ENCODE results near the gene CLPTM1L.

DNA sequence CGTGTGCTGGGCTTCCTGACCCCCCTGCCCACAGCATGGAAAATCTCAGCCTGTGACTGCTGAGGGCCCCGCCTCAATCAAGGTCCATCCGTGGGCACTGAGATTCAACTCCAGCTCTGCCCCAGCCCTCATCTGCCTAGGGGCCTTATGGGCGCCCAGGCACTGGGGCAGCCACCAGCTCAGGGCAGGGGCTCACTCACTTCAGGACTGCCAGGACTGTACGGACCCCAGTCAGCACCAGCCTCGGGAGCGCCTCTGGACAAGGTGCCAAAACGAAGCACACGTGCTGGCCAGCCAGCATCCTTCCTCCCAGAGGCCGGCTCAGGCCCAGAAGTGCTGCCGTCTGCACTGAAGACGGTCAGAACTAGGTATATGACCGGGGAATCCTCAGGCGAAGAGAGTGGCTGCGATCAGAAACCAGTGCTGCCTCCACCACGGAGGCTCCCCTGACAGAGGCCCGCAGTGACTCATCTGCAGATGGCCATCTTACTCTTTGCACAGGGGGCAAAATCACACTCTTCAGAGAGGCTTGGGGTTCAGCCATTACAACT lies 19.6 kb downstream of the CLPTM1L start:
- TF ChIP-seq, protein P1, sequence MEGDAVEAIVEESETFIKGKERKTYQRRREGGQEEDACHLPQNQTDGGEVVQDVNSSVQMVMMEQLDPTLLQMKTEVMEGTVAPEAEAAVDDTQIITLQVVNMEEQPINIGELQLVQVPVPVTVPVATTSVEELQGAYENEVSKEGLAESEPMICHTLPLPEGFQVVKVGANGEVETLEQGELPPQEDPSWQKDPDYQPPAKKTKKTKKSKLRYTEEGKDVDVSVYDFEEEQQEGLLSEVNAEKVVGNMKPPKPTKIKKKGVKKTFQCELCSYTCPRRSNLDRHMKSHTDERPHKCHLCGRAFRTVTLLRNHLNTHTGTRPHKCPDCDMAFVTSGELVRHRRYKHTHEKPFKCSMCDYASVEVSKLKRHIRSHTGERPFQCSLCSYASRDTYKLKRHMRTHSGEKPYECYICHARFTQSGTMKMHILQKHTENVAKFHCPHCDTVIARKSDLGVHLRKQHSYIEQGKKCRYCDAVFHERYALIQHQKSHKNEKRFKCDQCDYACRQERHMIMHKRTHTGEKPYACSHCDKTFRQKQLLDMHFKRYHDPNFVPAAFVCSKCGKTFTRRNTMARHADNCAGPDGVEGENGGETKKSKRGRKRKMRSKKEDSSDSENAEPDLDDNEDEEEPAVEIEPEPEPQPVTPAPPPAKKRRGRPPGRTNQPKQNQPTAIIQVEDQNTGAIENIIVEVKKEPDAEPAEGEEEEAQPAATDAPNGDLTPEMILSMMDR (IDR thresholded peaks at IDR 0.05 in 2 of 3, conservative IDR thresholded peaks at IDR 0.05 in 1 of 3; ENCODE audit: insufficient read depth in 2 of 3, low read depth in 1 of 3, low read length in 3 of 3), result no peak
- TF ChIP-seq NR1H2 (CRISPR knock-in tag; IDR thresholded peaks at IDR 0.05), result no peak
- no peak for TF ChIP-seq SMC3 (conservative IDR thresholded peaks at IDR 0.05; ENCODE audit: insufficient read depth, low read depth, low read length)
- no peak for TF ChIP-seq RAD21 (CRISPR knock-in tag; conservative IDR thresholded peaks at IDR 0.05 in 1 of 2, IDR thresholded peaks at IDR 0.05 in 1 of 2)
- TF ChIP-seq FOXP1 (CRISPR knock-in tag; IDR thresholded peaks at IDR 0.05), result no peak
- no peak for TF ChIP-seq RFX5 (IDR thresholded peaks at IDR 0.05; ENCODE audit: low read depth, low read length)
- TF ChIP-seq ZBTB7A (IDR thresholded peaks at IDR 0.05; ENCODE audit: borderline replicate concordance, control insufficient read depth, low read depth, low read length), result no peak
- TF ChIP-seq HNRNPL (IDR thresholded peaks at IDR 0.05; ENCODE audit: low read depth, low read length), result no peak
- TF ChIP-seq ZNF431 (CRISPR knock-in tag; IDR thresholded peaks at IDR 0.05), result no peak
- no peak for TF ChIP-seq RBM34 (IDR thresholded peaks at IDR 0.05; ENCODE audit: borderline replicate concordance, insufficient read depth, low read length)
- no peak for TF ChIP-seq KDM1A (IDR thresholded peaks at IDR 0.05)
- TF ChIP-seq CBFB (CRISPR knock-in tag; IDR thresholded peaks at IDR 0.05), result no peak

Measured in K562 (cell line).